Sciatic nerve (tissue), 2 donors: ENCODE measurements around the gene SNAPC1. TPM values are rescaled to one million over a fixed set of nuclear protein-coding genes. Genes with fewer than 3 reads are reported as not detected.
A peak's percentile ranks its signal among the peaks of the same experiment; 100 is the strongest.
"Not testable (repeated sequence)": the region's sequence is repeated elsewhere in the genome, so short reads cannot be mapped to it uniquely, and the experiment has no call there.

Experiments
- ATAC-seq: fragments of 200-7000 bp; cut with Tn5 transposase; one replicate; pipeline ENCODE4 v1.9.1; 2020; ENCODE audit warnings: mild to moderate bottlenecking, moderate library complexity
- DNase-seq: peaks from one replicate; pipeline ENCODE4 v3.0.0-alpha.2; 2020; ENCODE audit warnings: low spot score
- intact Hi-C: fragments of 100-400 bp; cut with DNase I; formaldehyde crosslinking; loops from one replicate; pipeline ENCODE4 v1.14.2; 2022
- total RNA-seq: library from RNA; stranded (reverse); fragmentation: NEBNext Ultra II Directional; extraction: Animal tissue kit (Norgen Biotek cat#: 25700); gene quantifications from one replicate; pipeline ENCODE4 v1.2.1, GENCODE V29; 2021
- donor health status: DM: no; HTN: no; CAD: no.
- donor health status: DM: no; HTN: no; CAD: no.

SNAPC1 gene
- total RNA-seq, result 5.9 TPM

DNA sequence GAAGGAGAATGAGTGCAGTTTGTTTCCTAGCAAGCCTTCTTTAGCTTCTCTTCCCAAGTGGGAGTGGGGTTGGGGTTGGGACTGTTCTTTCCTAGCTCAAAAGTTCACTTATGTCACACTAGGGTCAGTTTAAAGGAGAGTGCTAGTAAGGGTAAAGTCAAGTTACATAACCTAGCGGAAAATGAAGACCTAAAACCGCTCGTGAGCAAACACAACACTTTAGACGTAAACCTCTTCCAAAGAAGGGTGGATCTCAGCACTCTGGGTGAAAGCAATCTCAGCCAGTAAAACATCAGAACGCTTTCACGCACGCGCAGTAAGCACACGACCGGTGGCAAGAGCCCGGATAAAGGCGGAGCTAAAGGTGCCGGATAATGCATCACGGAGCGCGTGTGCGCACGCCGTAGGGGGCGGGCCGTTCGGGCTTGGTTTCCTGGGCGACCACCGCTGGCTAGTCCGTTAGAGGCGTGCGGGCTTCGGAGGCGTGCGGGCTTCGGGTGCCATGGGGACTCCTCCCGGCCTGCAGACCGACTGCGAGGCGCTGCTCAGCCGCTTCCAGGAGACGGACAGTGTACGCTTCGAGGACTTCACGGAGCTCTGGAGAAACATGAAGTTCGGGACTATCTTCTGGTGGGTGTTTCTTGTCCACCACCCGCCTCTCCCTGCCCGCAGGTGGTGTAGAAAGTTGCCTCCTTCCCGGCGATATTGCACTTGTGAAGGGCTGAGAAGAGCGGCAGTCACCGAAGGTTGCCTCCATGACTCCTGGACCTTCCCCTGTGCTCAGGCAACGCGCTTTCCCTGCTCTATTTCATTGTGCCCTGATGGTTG is at the start of gene SNAPC1:
Gene SNAPC1, plus strand, starts transcription at position 462 of the 828 bp plus-strand sequence. Its CDS starts 41 bp downstream, at position 503.
- intact Hi-C loops, result no loop called here
- peak; percentile 100 for ATAC-seq
- peak; percentile 98 for DNase-seq

- intact Hi-C loops, result no loop called here
- ATAC-seq, result no peak
- DNase-seq, result no peak
Observed at GRCh38 chr14:61713724-61714437, 48.3 kb upstream of the SNAPC1 start.

DNA sequence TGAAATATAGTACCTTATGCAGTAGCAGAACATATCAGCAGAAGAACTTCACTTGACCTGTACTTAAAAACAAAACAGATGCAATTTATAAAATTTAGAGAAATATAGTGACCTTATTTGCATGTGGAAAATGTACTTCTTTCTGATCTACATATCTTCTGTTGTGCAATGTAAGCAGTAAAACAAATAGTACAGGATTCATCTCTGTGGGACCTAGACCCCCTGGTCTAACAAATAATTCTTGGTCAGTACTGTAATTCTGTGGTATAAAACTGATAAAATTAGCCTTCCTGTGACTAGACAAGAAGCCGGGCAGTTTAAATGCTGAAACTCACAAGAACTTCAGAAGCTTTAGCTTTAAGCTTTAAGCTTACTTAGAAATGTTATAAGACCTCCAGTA is 45.3 kb upstream of the SNAPC1 start:
- intact Hi-C loops, result no loop called here

GRCh38 chr14:61718039-61718438 is 44.2 kb upstream of the SNAPC1 start:
- no peak for ATAC-seq
- intact Hi-C loops, result no loop called here
- no peak for DNase-seq

More for the DNA sequence above, 45.3 kb upstream of the SNAPC1 start:
- ATAC-seq, result no peak
- DNase-seq, result no peak

DNA sequence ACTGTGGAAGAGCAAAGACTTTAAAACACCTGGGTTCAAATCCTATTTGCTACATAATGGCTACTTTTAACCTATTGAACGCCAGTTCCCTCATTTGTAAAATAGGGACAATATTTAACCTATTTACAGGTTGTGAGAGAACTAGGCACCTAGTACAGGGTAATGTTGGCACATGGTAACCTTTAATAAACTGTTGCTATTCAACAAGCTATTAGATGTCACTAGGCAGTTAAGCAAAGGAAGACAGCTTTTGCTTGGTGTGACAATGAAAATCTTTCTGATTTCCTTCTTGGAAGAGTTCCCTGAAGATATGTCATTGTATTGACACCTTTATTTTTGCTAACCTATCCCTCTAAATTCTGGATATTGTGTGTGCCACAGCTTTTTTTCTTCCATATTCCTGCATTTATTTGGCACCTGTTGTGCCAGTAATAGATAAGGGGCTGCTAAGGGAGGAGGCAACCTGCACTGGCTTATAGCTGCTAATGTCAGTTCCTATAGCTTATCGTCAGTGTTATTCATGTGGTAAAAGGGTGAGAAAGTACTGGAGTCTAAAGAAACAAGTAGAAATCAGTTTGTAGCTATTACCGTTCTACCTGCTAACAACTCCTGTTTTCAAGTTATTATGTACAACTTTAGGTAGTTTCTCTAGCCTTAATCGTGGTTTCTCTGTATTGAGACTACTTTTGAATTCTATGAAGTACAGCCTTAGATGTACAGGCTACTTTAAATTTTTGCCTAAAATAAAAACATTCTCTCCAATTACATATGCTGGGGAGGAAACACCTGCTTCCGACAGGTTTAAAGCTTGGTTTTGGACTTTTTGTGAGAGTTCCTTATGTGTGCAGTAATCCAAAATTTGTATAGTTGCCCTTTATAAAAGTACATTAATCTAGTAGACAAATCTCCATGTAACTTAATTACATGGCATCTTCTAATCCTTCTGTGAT is 42.6 kb upstream of the SNAPC1 start:
- intact Hi-C loops, result loop anchor here (10.0 kb wide), 1 partner anchor 255 kb away; no protein-coding TSS in a partner anchor
- ATAC-seq (no peak), DNase-seq (no peak)

- DNase-seq, result no peak
- ATAC-seq, result no peak
- intact Hi-C loops, result loop anchor here (10.0 kb wide), 1 partner anchor 255 kb away; no protein-coding TSS in a partner anchor
Observed at GRCh38 chr14:61720294-61720661, 41.9 kb upstream of the SNAPC1 start.

- DNase-seq (no peak), ATAC-seq (no peak)
- intact Hi-C loops, result loop anchor here (10.0 kb wide), 1 partner anchor 256 kb away; no protein-coding TSS in a partner anchor
Observed at GRCh38 chr14:61720741-61721140, 41.5 kb upstream of the SNAPC1 start.

GRCh38 chr14:61724133-61724532 is 38.1 kb upstream of the SNAPC1 start:
- ATAC-seq, result no peak
- intact Hi-C loops, result loop anchor here (10.0 kb wide), 1 partner anchor 259 kb away; no protein-coding TSS in a partner anchor
- no peak for DNase-seq

- no peak for ATAC-seq
- intact Hi-C loops, result loop anchor here (10.0 kb wide), 1 partner anchor 262 kb away; no protein-coding TSS in a partner anchor
- DNase-seq, result no peak
Observed at GRCh38 chr14:61726778-61727658, 35.2 kb upstream of the SNAPC1 start.

DNA sequence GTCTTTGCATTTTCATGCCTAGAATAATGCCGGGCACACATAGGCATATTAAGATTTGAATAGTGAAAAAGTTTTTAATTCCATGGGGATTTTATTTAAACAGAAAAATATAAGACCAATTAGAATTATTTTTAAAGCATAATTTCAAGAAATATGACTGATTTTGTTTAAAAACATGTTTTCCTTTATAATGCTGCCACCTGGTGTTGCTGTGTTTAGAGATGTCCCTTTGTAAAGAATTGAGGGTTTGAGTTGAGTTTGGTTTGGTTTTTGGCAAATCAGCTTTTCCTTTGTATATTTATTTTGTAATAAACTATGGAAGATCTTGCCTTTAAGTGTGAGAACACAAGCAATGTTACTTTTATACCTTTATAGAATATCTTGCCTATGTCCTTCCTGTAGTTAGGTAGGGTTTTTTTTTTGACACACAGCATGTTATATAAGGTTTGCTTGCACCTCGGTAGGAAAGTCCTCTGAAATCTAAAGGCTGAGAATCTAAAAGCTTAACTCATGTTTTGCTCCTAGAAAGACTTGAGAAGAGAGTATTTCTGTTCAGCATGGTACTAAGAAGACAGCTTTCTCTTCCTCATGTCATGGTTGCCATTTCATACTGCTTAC is 31.4 kb upstream of the SNAPC1 start:
- ATAC-seq (no peak), DNase-seq (no peak)
- intact Hi-C loops, result no loop called here

DNA sequence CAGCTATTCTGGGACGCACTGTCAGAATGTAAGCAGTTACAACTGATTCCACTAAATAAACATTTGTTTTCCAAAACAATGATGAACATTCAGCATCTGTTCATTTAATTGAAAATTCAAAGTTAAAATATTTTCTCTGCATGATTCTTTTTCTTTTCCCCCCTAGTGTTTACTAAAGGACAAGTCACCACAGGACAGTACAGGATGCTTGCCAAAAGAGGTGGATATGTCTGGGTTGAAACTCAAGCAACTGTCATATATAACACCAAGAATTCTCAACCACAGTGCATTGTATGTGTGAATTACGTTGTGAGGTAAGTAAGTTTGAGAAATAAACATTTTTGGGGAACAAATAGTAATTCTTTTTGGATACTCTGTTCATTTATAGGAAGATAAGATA is 28.2 kb upstream of the SNAPC1 start:
- intact Hi-C loops, result no loop called here
- DNase-seq (no peak), ATAC-seq (no peak)

GRCh38 chr14:61736751-61737150 is 25.5 kb upstream of the SNAPC1 start:
- intact Hi-C loops, result no loop called here
- ATAC-seq (no peak), DNase-seq (no peak)

DNA sequence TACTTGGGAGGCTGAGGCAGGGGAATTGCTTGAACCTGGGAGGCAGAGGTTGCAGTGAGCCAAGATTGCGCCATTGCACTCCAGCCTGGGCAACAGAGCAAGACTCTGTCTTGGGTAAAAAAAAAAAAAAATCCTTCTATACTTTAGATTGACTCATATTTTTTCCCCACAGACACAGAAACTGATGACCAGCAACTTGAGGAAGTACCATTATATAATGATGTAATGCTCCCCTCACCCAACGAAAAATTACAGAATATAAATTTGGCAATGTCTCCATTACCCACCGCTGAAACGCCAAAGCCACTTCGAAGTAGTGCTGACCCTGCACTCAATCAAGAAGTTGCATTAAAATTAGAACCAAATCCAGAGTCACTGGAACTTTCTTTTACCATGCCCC is 24.3 kb upstream of the SNAPC1 start:
- DNase-seq, result no peak
- intact Hi-C loops, result no loop called here
- ATAC-seq, result peak; percentile 26

DNA sequence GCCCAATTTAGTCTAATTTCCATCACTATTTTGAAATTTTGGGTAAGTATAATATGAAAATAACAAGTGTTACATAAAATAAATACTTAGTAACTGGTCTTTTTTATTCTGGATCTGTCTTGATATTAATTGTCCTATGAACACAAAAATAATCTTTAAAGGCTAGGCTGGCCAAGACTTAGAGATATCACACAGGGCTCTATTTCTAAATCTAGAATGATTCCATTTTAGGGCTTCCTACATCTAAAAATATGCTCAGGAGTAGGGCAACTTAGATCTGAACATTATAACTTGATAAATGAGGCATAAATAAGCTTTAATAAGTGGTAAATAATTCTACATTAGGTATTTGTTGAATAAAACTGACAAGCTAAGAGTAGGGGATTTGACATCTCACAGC is 23.1 kb upstream of the SNAPC1 start:
- ATAC-seq (no peak), DNase-seq (no peak)
- intact Hi-C loops, result no loop called here

GRCh38 chr14:61742371-61742770 is 19.8 kb upstream of the SNAPC1 start:
- DNase-seq, result no peak
- intact Hi-C loops, result no loop called here
- ATAC-seq, result no peak

- DNase-seq (no peak), ATAC-seq (no peak)
- intact Hi-C loops, result no loop called here
Observed at GRCh38 chr14:61744238-61744637, 18.0 kb upstream of the SNAPC1 start.

DNA sequence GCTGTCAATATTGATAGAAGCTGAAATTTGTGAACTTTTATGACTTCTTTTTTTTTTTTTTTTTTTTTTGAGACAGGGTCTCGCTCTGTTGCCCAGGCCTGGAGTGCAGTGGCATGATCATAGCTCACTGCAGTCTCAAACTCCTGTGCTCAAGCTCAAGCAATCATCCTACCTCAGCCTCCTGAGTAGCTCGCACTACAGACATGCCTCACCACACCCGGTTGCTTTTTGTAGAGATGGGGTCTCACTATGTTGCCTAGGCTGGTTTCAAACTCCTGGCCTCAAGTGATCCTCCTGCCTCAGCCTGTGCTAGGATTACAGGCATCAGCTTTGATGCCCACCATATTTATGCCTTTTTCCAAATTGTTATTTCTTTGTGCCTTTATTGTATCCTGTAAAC is 15.9 kb upstream of the SNAPC1 start:
- intact Hi-C loops, DNase-seq, ATAC-seq: not testable (repeated sequence)

DNA sequence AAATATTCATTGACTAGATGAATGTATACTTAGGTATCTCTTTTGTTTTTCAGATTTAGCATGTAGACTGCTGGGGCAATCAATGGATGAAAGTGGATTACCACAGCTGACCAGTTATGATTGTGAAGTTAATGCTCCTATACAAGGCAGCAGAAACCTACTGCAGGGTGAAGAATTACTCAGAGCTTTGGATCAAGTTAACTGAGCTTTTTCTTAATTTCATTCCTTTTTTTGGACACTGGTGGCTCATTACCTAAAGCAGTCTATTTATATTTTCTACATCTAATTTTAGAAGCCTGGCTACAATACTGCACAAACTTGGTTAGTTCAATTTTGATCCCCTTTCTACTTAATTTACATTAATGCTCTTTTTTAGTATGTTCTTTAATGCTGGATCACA is 15.3 kb upstream of the SNAPC1 start:
- intact Hi-C loops, result no loop called here
- ATAC-seq, result no peak
- no peak for DNase-seq
